SK-N-SH (cell line): ENCODE measurements around the gene BRIX1.

Source experiments
- CTCF ChIP-seq: fragments of 200-600 bp; sonication (generic); IDR thresholded peaks from 2 replicates; pipeline ENCODE4 v1.6.1; 2017; ENCODE audit warnings: antibody characterized with exemption, mild to moderate bottlenecking, moderate library complexity
- ELF1 ChIP-seq: IDR thresholded peaks from 2 replicates; pipeline ENCODE4 v1.4.0; 2012
- EP300 ChIP-seq, 2 experiments: IDR thresholded peaks; 2 replicates each; pipeline versions ENCODE4 v1.4.0 to v1.6.1; 2012; ENCODE audit warnings: borderline replicate concordance in 1 of 2, low read depth in 1 of 2, low read length in 1 of 2
- FOXJ3 ChIP-seq: sonication (generic); formaldehyde crosslinking; IDR thresholded peaks from 2 replicates; pipeline ENCODE4 v1.5.1; 2020; ENCODE audit warnings: mild to moderate bottlenecking, missing genetic modification reagents
- JUND ChIP-seq: IDR thresholded peaks from 2 replicates; pipeline ENCODE4 v1.4.0; 2012
- NRF1 ChIP-seq: IDR thresholded peaks from 2 replicates; pipeline ENCODE4 v1.6.1; 2012; ENCODE audit warnings: low read depth, mild to moderate bottlenecking, low read length
- POLR2AphosphoS5 ChIP-seq: IDR thresholded peaks from 2 replicates; pipeline ENCODE4 v1.6.1; 2012; ENCODE audit warnings: low read depth, low read length
- REST ChIP-seq: IDR thresholded peaks from 2 replicates; pipeline ENCODE4 v1.6.1; 2012; ENCODE audit warnings: mild to moderate bottlenecking, low read depth, low read length, moderate library complexity
- RFX5 ChIP-seq: IDR thresholded peaks from 2 replicates; pipeline ENCODE4 v1.6.1; 2012; ENCODE audit warnings: mild to moderate bottlenecking, improper control_type of control experiment, low read length
- SIN3A ChIP-seq: IDR thresholded peaks from 2 replicates; pipeline ENCODE4 v1.6.1; 2012; ENCODE audit warnings: low read depth, mild to moderate bottlenecking, low read length, moderate library complexity, borderline replicate concordance
- YY1 ChIP-seq: IDR thresholded peaks from 2 replicates; pipeline ENCODE4 v1.4.0; 2012; ENCODE audit warnings: low read depth, mild to moderate bottlenecking

- TF ChIP-seq FOXJ3 (CRISPR knock-in tag) (no peak), NRF1 (no peak), CTCF (no peak), YY1 (no peak), JUND (no peak), EP300 (IDR thresholded peaks at IDR 0.05; ENCODE audit: borderline replicate concordance in 1 of 2, low read depth in 1 of 2, low read length in 1 of 2) (no peak), SIN3A (no peak), POLR2AphosphoS5 (no peak), RFX5 (no peak), ELF1 (no peak), REST (no peak)
Observed at GRCh38 chr5:34924462-34924765, 8.9 kb downstream of the BRIX1 start.
